K562 (cell line): Measurements from ENCODE around the gene TXNRD2. TPM values are rescaled to one million over a fixed set of nuclear protein-coding genes. Genes with fewer than 3 reads are reported as not detected.

Experiments used
- CBFA2T3 ChIP-seq: fragments of 450-650 bp; IDR thresholded peaks from 2 replicates; pipeline ENCODE4 v1.6.1; 2017
- CHD2 ChIP-seq: IDR thresholded peaks from 2 replicates; pipeline ENCODE4 v1.6.1; 2011; ENCODE audit warnings: low read depth, low read length
- FOXP1 ChIP-seq: sonication (generic); formaldehyde crosslinking; IDR thresholded peaks from 2 replicates; pipeline ENCODE4 v1.8.0; 2022; ENCODE audit warnings: mild to moderate bottlenecking, missing genetic modification reagents
- GTF2E2 ChIP-seq: fragments of 200-800 bp; sonication (Bioruptor generic); IDR thresholded peaks from 2 replicates; pipeline ENCODE4 v1.6.1; 2016; ENCODE audit warnings: missing genetic modification characterization, missing compliant biosample characterization
- HDAC6 ChIP-seq: IDR thresholded peaks from 2 replicates; pipeline ENCODE4 v1.6.1; 2012; ENCODE audit warnings: low read depth, mild to moderate bottlenecking, control low read depth, inconsistent platforms, low read length, moderate library complexity
- ILF3 ChIP-seq: fragments of 450-650 bp; IDR thresholded peaks from 2 replicates; pipeline ENCODE4 v1.6.1; 2018; ENCODE audit warnings: antibody characterized with exemption, mild to moderate bottlenecking, moderate library complexity, borderline replicate concordance
- MAZ ChIP-seq, 2 experiments: fragments of 450-650 bp in 1 of 2; sonication (generic) in 1 of 2; formaldehyde crosslinking; IDR thresholded peaks in 1 of 2; conservative IDR thresholded peaks in 1 of 2; 2 replicates each; pipeline versions ENCODE4 v1.4.0 to v1.5.0; 2020; ENCODE audit warnings: mild to moderate bottlenecking in 1 of 2, missing genetic modification reagents in 1 of 2
- MEIS2 ChIP-seq: fragments of 450-650 bp; IDR thresholded peaks from 2 replicates; pipeline ENCODE4 v1.6.1; 2014; ENCODE audit warnings: mild to moderate bottlenecking; ENCODE audit not compliant: partially characterized antibody
- MTA1 ChIP-seq: fragments of 450-650 bp; IDR thresholded peaks from 2 replicates; pipeline ENCODE4 v1.6.1; 2017; ENCODE audit warnings: borderline replicate concordance
- NFE2 ChIP-seq: IDR thresholded peaks from 2 replicates; pipeline ENCODE4 v1.6.1; 2014; ENCODE audit warnings: antibody characterized with exemption, low read depth
- PHTF2 ChIP-seq: fragments of 250-450 bp; sonication (Bioruptor Pico); IDR thresholded peaks from 2 replicates; pipeline ENCODE4 v1.5.0; 2021; ENCODE audit warnings: mild to moderate bottlenecking
- POLR2B ChIP-seq: fragments of 450-650 bp; IDR thresholded peaks from 2 replicates; pipeline ENCODE4 v1.6.1; 2018; ENCODE audit warnings: low read depth; ENCODE audit not compliant: partially characterized antibody
- TAF1 ChIP-seq: IDR thresholded peaks from 2 replicates; pipeline ENCODE4 v1.6.1; 2011; ENCODE audit warnings: mild to moderate bottlenecking, low read length, moderate library complexity; ENCODE audit not compliant: insufficient read depth, control insufficient read depth, severe bottlenecking; ENCODE audit errors: extremely low read depth
- TFE3 ChIP-seq: fragments of 450-650 bp; formaldehyde crosslinking; IDR thresholded peaks from 2 replicates; pipeline ENCODE4 v1.4.0; 2020; ENCODE audit warnings: mild to moderate bottlenecking, mixed read lengths
- ZFPM2 ChIP-seq: fragments of 250-450 bp; sonication (Bioruptor Pico); IDR thresholded peaks from 2 replicates; pipeline ENCODE4 v1.5.1; 2022; ENCODE audit warnings: mild to moderate bottlenecking
- ZKSCAN1 ChIP-seq: fragments of 150-350 bp; IDR thresholded peaks from 2 replicates; pipeline ENCODE4 v1.6.1; 2016; ENCODE audit warnings: low read depth, low read length
- ZNF143 ChIP-seq: sonication (generic); formaldehyde crosslinking; IDR thresholded peaks from 2 replicates; pipeline ENCODE4 v1.9.0; 2022; ENCODE audit warnings: mild to moderate bottlenecking, missing genetic modification reagents
- ZZZ3 ChIP-seq: fragments of 450-650 bp; IDR thresholded peaks from 2 replicates; pipeline ENCODE4 v1.6.1; 2016; ENCODE audit warnings: antibody characterized with exemption, mild to moderate bottlenecking, moderate library complexity
- polyA plus RNA-seq, 8 experiments: library from polyadenylated mRNA; depleted of rRNA in 4 of 8; stranded (reverse) in 5 of 8; unstranded in 3 of 8; fragments of >200 nt; fragmentation: Nextera tagmentation in 2 of 8; fragmentation: Illumina TruSeq in 1 of 8; extraction: Ambion mirVana in 2 of 8; extraction: Trizol in 1 of 8; gene quantifications; 2 replicates each; pipeline versions ENCODE4 v1.2.1 to v1.2.3, GENCODE V29; 2011 to 2014; ENCODE audit warnings: inconsistent platforms in 1 of 8, missing spikeins in 1 of 8
- total RNA-seq, 7 experiments: library from RNA; depleted of rRNA in 6 of 7; stranded (reverse); fragments of >200 nt in 6 of 7; fragmentation: Illumina TruSeq in 2 of 7; extraction: Trizol in 2 of 7; gene quantifications; 2 replicates each; pipeline versions ENCODE4 v1.2.1 to v1.2.3, GENCODE V29; 2011 to 2021; ENCODE audit warnings: low replicate concordance in 1 of 7
- TF ChIP-seq, protein P1 (sequence below): fragments of 250-450 bp; sonication (Bioruptor Pico); IDR thresholded peaks from 2 replicates; pipeline ENCODE4 v1.6.1; 2021; ENCODE audit warnings: mild to moderate bottlenecking
- TF ChIP-seq, protein P2 (sequence below): fragments of 250-450 bp; sonication (Bioruptor Pico); IDR thresholded peaks from 2 replicates; pipeline ENCODE4 v1.4.0; 2020; ENCODE audit warnings: mild to moderate bottlenecking
- TF ChIP-seq, protein P3 (sequence below): fragments of 250-450 bp; sonication (Bioruptor Pico); IDR thresholded peaks from 2 replicates; pipeline ENCODE4 v1.8.0; 2022; ENCODE audit warnings: moderate library complexity, mild to moderate bottlenecking, inconsistent platforms

Gene TXNRD2
- total and polyA plus RNA-seq, 9 of the 15 experiments (the other 6 are each of a cell fraction or from before 2014, with no cell fraction given): 3.3 to 80.2 (median 49.4) TPM

DNA sequence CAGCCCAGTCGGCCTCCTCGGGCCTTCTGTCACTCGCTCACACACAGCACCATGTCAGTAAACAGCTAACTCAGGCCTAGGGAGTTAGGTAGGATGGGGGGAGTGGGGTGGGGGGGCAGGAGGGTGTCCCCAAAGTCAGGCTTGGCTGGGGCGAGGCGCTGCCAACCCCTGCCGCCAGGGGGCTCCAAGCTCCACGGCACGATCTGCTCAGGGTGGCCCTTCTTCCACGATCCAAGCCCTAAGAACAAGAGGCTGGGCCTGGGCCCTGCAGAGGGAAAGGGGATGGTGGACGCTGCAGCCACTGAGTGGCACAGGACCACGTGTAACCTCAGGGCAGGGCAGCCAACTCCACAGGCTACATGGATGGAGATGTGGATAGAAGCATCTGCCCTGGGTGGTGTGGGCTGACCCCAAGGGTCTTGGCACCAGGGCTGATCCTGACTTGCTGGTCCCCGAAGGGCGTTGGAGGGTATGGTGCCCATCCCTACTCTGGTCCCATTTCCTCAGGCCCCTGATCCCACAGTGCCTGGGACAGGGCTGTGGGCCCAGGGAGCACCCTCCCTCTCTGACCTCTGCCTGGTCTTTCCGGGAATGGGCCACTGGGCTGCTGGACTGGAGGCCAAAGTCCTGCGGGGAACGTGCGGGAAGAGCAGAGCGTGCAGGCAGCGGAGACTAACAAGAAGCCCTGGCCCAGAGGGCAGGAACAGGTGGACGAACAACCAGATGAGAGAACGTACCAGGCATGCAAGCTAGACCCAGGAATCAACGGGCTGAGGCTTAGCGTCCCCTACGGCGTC, 29.1 kb upstream of the TXNRD2 start (continued):
- TF ChIP-seq POLR2B (peak; percentile 79), ZFPM2 (CRISPR knock-in tag) (no peak), NFE2 (no peak), GTF2E2 (tag) (no peak), HDAC6 (peak; percentile 89; the same call in 1 of the 2 replicates), PHTF2 (CRISPR knock-in tag) (no peak), ZKSCAN1 (peak; percentile 82), CHD2 (no peak; the same call in none of the 2 replicates), MEIS2 (no peak), CBFA2T3 (no peak), ZZZ3 (no peak), ZNF143 (CRISPR knock-in tag) (no peak), TAF1 (no peak), MTA1 (peak; percentile 36; the same call in 1 of the 2 replicates), FOXP1 (no peak), TFE3 (CRISPR knock-in tag) (no peak; the same call in 1 of the 2 replicates), ILF3 (no peak), MAZ (CRISPR knock-in tag; conservative IDR thresholded peaks at IDR 0.05 in 1 of 2, IDR thresholded peaks at IDR 0.05 in 1 of 2) (peak; percentile 87 to 93)
- TF ChIP-seq, protein P1, sequence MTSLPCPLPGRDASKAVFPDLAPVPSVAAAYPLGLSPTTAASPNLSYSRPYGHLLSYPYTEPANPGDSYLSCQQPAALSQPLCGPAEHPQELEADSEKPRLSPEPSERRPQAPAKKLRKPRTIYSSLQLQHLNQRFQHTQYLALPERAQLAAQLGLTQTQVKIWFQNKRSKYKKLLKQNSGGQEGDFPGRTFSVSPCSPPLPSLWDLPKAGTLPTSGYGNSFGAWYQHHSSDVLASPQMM (CRISPR knock-in tag): no peak
- TF ChIP-seq, protein P2, sequence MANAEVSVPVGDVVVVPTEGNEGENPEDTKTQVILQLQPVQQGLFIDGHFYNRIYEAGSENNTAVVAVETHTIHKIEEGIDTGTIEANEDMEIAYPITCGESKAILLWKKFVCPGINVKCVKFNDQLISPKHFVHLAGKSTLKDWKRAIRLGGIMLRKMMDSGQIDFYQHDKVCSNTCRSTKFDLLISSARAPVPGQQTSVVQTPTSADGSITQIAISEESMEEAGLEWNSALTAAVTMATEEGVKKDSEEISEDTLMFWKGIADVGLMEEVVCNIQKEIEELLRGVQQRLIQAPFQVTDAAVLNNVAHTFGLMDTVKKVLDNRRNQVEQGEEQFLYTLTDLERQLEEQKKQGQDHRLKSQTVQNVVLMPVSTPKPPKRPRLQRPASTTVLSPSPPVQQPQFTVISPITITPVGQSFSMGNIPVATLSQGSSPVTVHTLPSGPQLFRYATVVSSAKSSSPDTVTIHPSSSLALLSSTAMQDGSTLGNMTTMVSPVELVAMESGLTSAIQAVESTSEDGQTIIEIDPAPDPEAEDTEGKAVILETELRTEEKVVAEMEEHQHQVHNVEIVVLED (CRISPR knock-in tag): no peak
- TF ChIP-seq, protein P3, sequence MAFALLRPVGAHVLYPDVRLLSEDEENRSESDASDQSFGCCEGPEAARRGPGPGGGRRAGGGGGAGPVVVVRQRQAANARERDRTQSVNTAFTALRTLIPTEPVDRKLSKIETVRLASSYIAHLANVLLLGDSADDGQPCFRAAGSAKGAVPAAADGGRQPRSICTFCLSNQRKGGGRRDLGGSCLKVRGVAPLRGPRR (CRISPR knock-in tag): no peak
